Measurements from ENCODE around the gene POU3F2. TPM values are rescaled to one million over a fixed set of nuclear protein-coding genes. Genes with fewer than 3 reads are reported as not detected.

POU3F2 gene
- total RNA-seq, 2 donors from 2014 or later = not detected

GRCh38 chr6:98875375-98875774, 41.0 kb downstream of the POU3F2 start:
- H3K9me3 ChIP-seq (ENCODE audit: control insufficient read depth, low read length, poor library complexity, severe bottlenecking) = no peaks in the 10 kb centered on the region
- H3K27ac Mint-ChIP-seq = no peak overlapping the region
- no peaks in the 10 kb centered on the region for H3K27me3 Mint-ChIP-seq
- H3K4me3 Mint-ChIP-seq = no peak overlapping the region
- peaks cover 2% of the 10 kb centered on the region for H3K4me1 Mint-ChIP-seq
- H3K36me3 Mint-ChIP-seq (ENCODE audit: low read depth) = peaks cover 6% of the 10 kb centered on the region
- DNase-seq = no peak
- no peak for ATAC-seq

- no peaks in the 10 kb centered on the region for H3K9me3 ChIP-seq (ENCODE audit: control insufficient read depth, low read length, poor library complexity, severe bottlenecking)
- Mint-ChIP-seq H3K36me3 (ENCODE audit: low read depth) (peaks cover 6% of the 10 kb centered on the region), H3K27me3 (no peaks in the 10 kb centered on the region), H3K4me1 (peaks cover 7% of the 10 kb centered on the region), H3K27ac (no peak overlapping the region), H3K4me3 (no peak overlapping the region)
- DNase-seq (no peak), ATAC-seq (no peak)
These were observed 42.9 kb downstream of the POU3F2 start for GRCh38 chr6:98877250-98877649.

GRCh38 chr6:98880486-98880885, 46.1 kb downstream of the POU3F2 start:
- no peak for DNase-seq
- H3K4me1 Mint-ChIP-seq = peaks cover 9% of the 10 kb centered on the region
- no peaks in the 10 kb centered on the region for H3K9me3 ChIP-seq (ENCODE audit: control insufficient read depth, low read length, poor library complexity, severe bottlenecking)
- H3K27ac Mint-ChIP-seq = no peak overlapping the region
- no peak overlapping the region for H3K4me3 Mint-ChIP-seq
- H3K27me3 Mint-ChIP-seq = no peaks in the 10 kb centered on the region
- no peak for ATAC-seq
- peaks cover 7% of the 10 kb centered on the region for H3K36me3 Mint-ChIP-seq (ENCODE audit: low read depth)

- Mint-ChIP-seq H3K27me3 (no peaks in the 10 kb centered on the region), H3K4me3 (no peak overlapping the region), H3K4me1 (peaks cover 7% of the 10 kb centered on the region), H3K36me3 (ENCODE audit: low read depth) (peaks cover 4% of the 10 kb centered on the region), H3K27ac (no peak overlapping the region)
- no peak for DNase-seq
- no peak for ATAC-seq
- no peaks in the 10 kb centered on the region for H3K9me3 ChIP-seq (ENCODE audit: control insufficient read depth, low read length, poor library complexity, severe bottlenecking)
These were observed 51.0 kb downstream of the POU3F2 start for GRCh38 chr6:98885330-98885729.

GRCh38 chr6:98887650-98888049, 53.3 kb downstream of the POU3F2 start:
- ATAC-seq (no peak), DNase-seq (no peak)
- peaks cover 6% of the 10 kb centered on the region for H3K36me3 Mint-ChIP-seq (ENCODE audit: low read depth)
- no peaks in the 10 kb centered on the region for H3K27me3 Mint-ChIP-seq
- H3K4me1 Mint-ChIP-seq = peaks cover 2% of the 10 kb centered on the region
- H3K4me3 Mint-ChIP-seq = no peak overlapping the region
- H3K27ac Mint-ChIP-seq = no peak overlapping the region
- no peaks in the 10 kb centered on the region for H3K9me3 ChIP-seq (ENCODE audit: control insufficient read depth, low read length, poor library complexity, severe bottlenecking)

Other genes with a start within 250 kb of the POU3F2 start
- gene FBXL4, start 113.4 kb downstream of the POU3F2 start, total RNA-seq = 10 to 100 TPM in 1 of 2 donors, 1 to 10 TPM in 1; 9.8 to 10.4 TPM